Measurements from ENCODE around the gene PRKCA.

The PRKCA gene

GRCh38 chr17:66466840-66467367 lies 164.5 kb downstream of the PRKCA start:
- H3K27me3 ChIP-seq: no peaks in the 10 kb centered on the region
- H3K27ac ChIP-seq: peak overlapping the region; percentile 1
- H3K9me3 ChIP-seq: no peaks in the 10 kb centered on the region
- TF ChIP-seq CTCF (IDR thresholded peaks at IDR 0.05): no peak
- peaks cover 38 to 40% of the 10 kb centered on the region in 2 experiments for H3K4me1 ChIP-seq (ENCODE audit: control insufficient read depth in 1 of 2, insufficient read depth in 1 of 2, low read depth in 1 of 2, low read length in 1 of 2)
- no peak overlapping the region for H3K4me3 ChIP-seq (ENCODE audit: low read depth in 1 of 2, low read length in 1 of 2)
- no peaks in the 10 kb centered on the region for H3K36me3 ChIP-seq

GRCh38 chr17:66467766-66468165 lies 165.4 kb downstream of the PRKCA start:
- no peak overlapping the region for H3K27ac ChIP-seq
- H3K36me3 ChIP-seq: no peaks in the 10 kb centered on the region
- no peaks in the 10 kb centered on the region for H3K27me3 ChIP-seq
- H3K9me3 ChIP-seq: no peaks in the 10 kb centered on the region
- H3K4me1 ChIP-seq (ENCODE audit: control insufficient read depth in 1 of 2, insufficient read depth in 1 of 2, low read depth in 1 of 2, low read length in 1 of 2): peaks cover 31% of the 10 kb centered on the region in 2 experiments
- no peak overlapping the region for H3K4me3 ChIP-seq (ENCODE audit: low read depth in 1 of 2, low read length in 1 of 2)
- TF ChIP-seq CTCF (IDR thresholded peaks at IDR 0.05): no peak

DNA sequence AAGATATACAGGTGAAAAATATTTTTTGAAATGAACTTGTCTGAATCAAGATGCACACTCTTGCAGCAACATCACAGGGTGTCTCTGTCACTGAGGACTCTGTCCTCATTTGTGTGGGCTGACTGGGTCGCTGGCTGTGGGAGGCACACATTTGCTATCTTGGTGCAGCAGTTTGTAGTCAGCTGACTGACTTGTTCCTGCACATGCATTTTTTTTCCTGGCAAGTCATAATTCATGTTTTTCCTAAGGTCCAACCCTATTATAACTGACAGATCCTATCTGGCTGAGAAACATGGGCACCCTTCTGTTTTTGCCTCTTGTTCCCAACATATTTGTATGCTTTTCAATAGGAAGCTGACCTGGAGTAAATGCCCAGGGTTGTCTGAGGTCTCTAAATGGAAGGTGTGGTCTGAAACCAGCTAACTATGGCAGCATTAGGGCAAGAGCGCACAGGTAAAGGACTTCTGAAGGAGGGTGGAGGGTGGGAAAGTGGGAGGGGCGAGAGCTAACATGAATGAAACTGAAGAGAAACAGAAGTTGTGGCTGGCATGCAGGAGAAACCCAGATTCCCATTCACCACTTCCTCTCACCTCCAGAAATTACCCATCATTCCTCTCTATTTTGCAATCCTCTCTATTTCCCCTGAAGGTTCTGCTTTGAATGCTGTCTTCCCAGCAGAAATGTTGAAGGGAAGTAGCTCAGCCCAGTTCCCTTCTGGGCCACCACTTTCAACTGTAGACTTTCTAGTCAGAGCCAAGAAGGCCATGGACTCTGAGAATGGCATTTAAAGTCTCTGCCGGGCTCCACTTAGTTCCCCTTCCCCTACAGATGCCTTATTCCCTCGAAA lies 166.1 kb downstream of the PRKCA start:
- Histone ChIP-seq H3K4me1 (ENCODE audit: control insufficient read depth in 1 of 2, insufficient read depth in 1 of 2, low read depth in 1 of 2, low read length in 1 of 2) (peaks cover 29 to 31% of the 10 kb centered on the region in 2 experiments), H3K27ac (peak overlapping the region; percentile 37), H3K9me3 (no peaks in the 10 kb centered on the region), H3K4me3 (ENCODE audit: low read depth in 1 of 2, low read length in 1 of 2) (no peak overlapping the region), H3K36me3 (no peaks in the 10 kb centered on the region), H3K27me3 (no peaks in the 10 kb centered on the region)
- no peak for TF ChIP-seq CTCF (IDR thresholded peaks at IDR 0.05)

- Histone ChIP-seq H3K36me3 (no peaks in the 10 kb centered on the region), H3K9me3 (no peaks in the 10 kb centered on the region), H3K4me3 (ENCODE audit: low read depth in 1 of 2, low read length in 1 of 2) (no peak overlapping the region), H3K4me1 (ENCODE audit: control insufficient read depth in 1 of 2, insufficient read depth in 1 of 2, low read depth in 1 of 2, low read length in 1 of 2) (peaks cover 29 to 31% of the 10 kb centered on the region in 2 experiments), H3K27ac (peak overlapping the region; percentile 37), H3K27me3 (no peaks in the 10 kb centered on the region)
- TF ChIP-seq CTCF (IDR thresholded peaks at IDR 0.05): no peak
Measured at GRCh38 chr17:66469088-66469442, 166.7 kb downstream of the PRKCA start.

DNA sequence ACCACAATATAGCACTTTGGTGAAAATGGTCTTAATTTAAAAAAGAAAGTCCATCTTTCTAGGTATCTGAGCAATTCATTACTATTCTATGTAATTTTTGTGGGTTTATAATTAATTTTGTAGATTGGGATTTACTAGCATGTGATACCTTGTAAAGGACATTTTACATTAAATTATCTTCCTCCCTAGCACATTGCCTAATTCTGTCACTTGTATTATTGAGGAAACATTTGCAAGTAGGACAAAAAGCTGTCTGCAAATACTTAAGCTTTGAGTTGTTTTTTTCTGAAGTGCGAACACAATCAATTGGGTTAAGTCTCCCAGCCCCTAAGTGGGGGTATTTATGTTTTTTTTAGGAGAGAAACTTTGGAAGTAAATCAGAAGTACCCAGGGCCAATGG lies 167.0 kb downstream of the PRKCA start:
- Histone ChIP-seq H3K36me3 (no peaks in the 10 kb centered on the region), H3K27ac (no peak overlapping the region), H3K4me3 (ENCODE audit: low read depth in 1 of 2, low read length in 1 of 2) (no peak overlapping the region), H3K27me3 (no peaks in the 10 kb centered on the region), H3K4me1 (ENCODE audit: control insufficient read depth in 1 of 2, insufficient read depth in 1 of 2, low read depth in 1 of 2, low read length in 1 of 2) (peaks cover 29 to 31% of the 10 kb centered on the region in 2 experiments), H3K9me3 (no peaks in the 10 kb centered on the region)
- TF ChIP-seq CTCF (IDR thresholded peaks at IDR 0.05): no peak

Data from neutrophil (primary cell).